IPS-18a (cell line): ENCODE data around the gene SLC25A53.
"Not testable (repeated sequence)": the region's sequence is repeated elsewhere in the genome, so short reads cannot be mapped to it uniquely, and the experiment has no call there.

Experiments used
- H3K27ac ChIP-seq: one replicate; pipeline ENCODE4 v1.5.1; 2013; ENCODE audit warnings: low read length
- H3K27me3 ChIP-seq: one replicate; pipeline ENCODE4 v1.6.1; 2013; ENCODE audit warnings: mild to moderate bottlenecking, low read length; ENCODE audit not compliant: control insufficient read depth, insufficient read depth
- H3K36me3 ChIP-seq: one replicate; pipeline ENCODE4 v1.6.1; 2013; ENCODE audit warnings: low read depth, low read length; ENCODE audit not compliant: control insufficient read depth
- H3K4me1 ChIP-seq: one replicate; pipeline ENCODE4 v1.6.1; 2013; ENCODE audit warnings: low read depth, low read length; ENCODE audit not compliant: control insufficient read depth
- H3K4me3 ChIP-seq: one replicate; pipeline ENCODE4 v1.5.1; 2013; ENCODE audit warnings: low read length
- H3K9ac ChIP-seq: one replicate; pipeline ENCODE4 v1.6.1; 2013; ENCODE audit warnings: mild to moderate bottlenecking, low read length, moderate library complexity
- H3K9me3 ChIP-seq: one replicate; pipeline ENCODE4 v1.6.1; 2013; ENCODE audit warnings: low read depth, low read length; ENCODE audit not compliant: control insufficient read depth

SLC25A53 gene

GRCh38 chrX:104098151-104098808 lies 58.5 kb downstream of the SLC25A53 start:
- Histone ChIP-seq H3K27me3 (no peaks in the 10 kb centered on the region), H3K4me3 (no peak overlapping the region), H3K4me1 (no peaks in the 10 kb centered on the region), H3K27ac (no peak overlapping the region), H3K9ac (no peak overlapping the region), H3K9me3 (no peaks in the 10 kb centered on the region), H3K36me3 (no peaks in the 10 kb centered on the region)

DNA sequence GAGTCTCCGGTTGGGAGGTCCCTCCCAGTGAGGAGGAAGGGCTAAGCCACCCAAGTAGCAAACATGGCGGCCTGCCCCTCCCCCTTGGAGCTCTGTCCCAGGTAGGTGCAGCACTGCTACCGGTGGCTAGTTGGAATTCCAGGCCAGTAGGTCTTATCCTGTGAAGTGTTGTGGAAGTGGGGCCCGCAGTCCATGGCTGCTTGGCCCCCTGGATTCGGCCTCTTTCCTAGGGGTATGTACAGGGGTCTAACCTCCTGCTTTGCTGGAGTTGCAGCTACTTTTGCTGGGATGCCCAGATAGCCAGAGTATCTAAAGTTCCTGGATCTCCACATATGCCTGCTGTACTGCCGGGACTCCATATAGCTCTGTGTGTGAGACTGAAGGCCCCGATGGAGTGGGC lies 70.9 kb downstream of the SLC25A53 start:
- Histone ChIP-seq H3K4me3 (no peak overlapping the region), H3K27me3 (no peaks in the 10 kb centered on the region), H3K36me3 (no peaks in the 10 kb centered on the region), H3K9me3 (no peaks in the 10 kb centered on the region), H3K4me1 (no peaks in the 10 kb centered on the region), H3K9ac (no peak overlapping the region), H3K27ac (no peak overlapping the region)

GRCh38 chrX:104085477-104085876 lies 71.3 kb downstream of the SLC25A53 start:
- H3K9ac ChIP-seq: no peak overlapping the region
- no peaks in the 10 kb centered on the region for H3K36me3 ChIP-seq
- no peak overlapping the region for H3K4me3 ChIP-seq
- H3K27me3 ChIP-seq: no peaks in the 10 kb centered on the region
- H3K9me3 ChIP-seq: no peaks in the 10 kb centered on the region
- no peak overlapping the region for H3K27ac ChIP-seq
- H3K4me1 ChIP-seq: no peaks in the 10 kb centered on the region

GRCh38 chrX:104084534-104085277 lies 72.1 kb downstream of the SLC25A53 start:
- Histone ChIP-seq H3K27me3 (no peaks in the 10 kb centered on the region), H3K36me3 (no peaks in the 10 kb centered on the region), H3K9me3 (no peaks in the 10 kb centered on the region), H3K4me3 (no peak overlapping the region), H3K27ac (no peak overlapping the region), H3K4me1 (no peaks in the 10 kb centered on the region), H3K9ac (no peak overlapping the region)

- no peaks in the 10 kb centered on the region for H3K9me3 ChIP-seq
- no peak overlapping the region for H3K4me3 ChIP-seq
- H3K36me3 ChIP-seq: no peaks in the 10 kb centered on the region
- H3K9ac ChIP-seq: no peak overlapping the region
- H3K4me1 ChIP-seq: no peaks in the 10 kb centered on the region
- H3K27me3 ChIP-seq: no peaks in the 10 kb centered on the region
- H3K27ac ChIP-seq: no peak overlapping the region
These were observed 72.7 kb downstream of the SLC25A53 start for GRCh38 chrX:104084063-104084462.

DNA sequence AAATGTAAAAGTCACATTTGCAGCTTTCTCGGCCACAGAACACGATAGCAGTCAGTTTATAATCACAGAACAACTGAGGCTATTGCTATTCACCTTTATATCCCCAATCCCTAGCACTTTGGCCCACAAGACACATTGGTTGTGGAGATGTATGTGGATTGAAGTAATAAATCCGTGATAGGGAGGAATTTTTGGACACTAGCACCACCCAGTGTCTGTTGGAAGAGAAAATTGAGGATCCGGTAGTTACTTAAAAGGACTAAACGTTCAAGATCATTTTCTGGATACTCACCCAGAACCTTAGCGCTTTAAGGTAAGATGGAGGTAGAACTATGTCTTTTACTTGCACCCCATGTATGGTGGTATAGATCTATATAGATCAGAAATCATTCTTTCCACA lies 79.0 kb downstream of the SLC25A53 start:
- not testable (repeated sequence) for H3K9ac ChIP-seq, H3K36me3 ChIP-seq, H3K27me3 ChIP-seq, H3K9me3 ChIP-seq, H3K4me3 ChIP-seq, H3K27ac ChIP-seq, H3K4me1 ChIP-seq

- not testable (repeated sequence) for H3K27me3 ChIP-seq, H3K4me1 ChIP-seq, H3K4me3 ChIP-seq, H3K9ac ChIP-seq, H3K9me3 ChIP-seq, H3K27ac ChIP-seq, H3K36me3 ChIP-seq
These were observed 80.9 kb downstream of the SLC25A53 start, which contains the start of gene TMSB15C for GRCh38 chrX:104075778-104076445. TSS of gene TMSB15C (minus strand) at chrX:104076236.

GRCh38 chrX:104062636-104063035 lies 94.2 kb downstream of the SLC25A53 start:
- not testable (repeated sequence) for H3K36me3 ChIP-seq, H3K4me3 ChIP-seq, H3K4me1 ChIP-seq, H3K27me3 ChIP-seq, H3K27ac ChIP-seq, H3K9ac ChIP-seq, H3K9me3 ChIP-seq

- H3K4me1 ChIP-seq, H3K4me3 ChIP-seq, H3K27ac ChIP-seq, H3K27me3 ChIP-seq, H3K9me3 ChIP-seq, H3K36me3 ChIP-seq, H3K9ac ChIP-seq: not testable (repeated sequence)
These were observed 101.9 kb downstream of the SLC25A53 start for GRCh38 chrX:104054956-104055355.
